Left hindlimb (tissue), 1 donor: ENCODE measurements around the gene PAM16.
A peak's percentile ranks its signal among the peaks of the same experiment; 100 is the strongest.
"Not testable (repeated sequence)": the region's sequence is repeated elsewhere in the genome, so short reads cannot be mapped to it uniquely, and the experiment has no call there.

Source experiments
- DNase-seq: peaks from one replicate; pipeline ENCODE4 v3.0.0-alpha.2; 2018

PAM16 gene

DNA sequence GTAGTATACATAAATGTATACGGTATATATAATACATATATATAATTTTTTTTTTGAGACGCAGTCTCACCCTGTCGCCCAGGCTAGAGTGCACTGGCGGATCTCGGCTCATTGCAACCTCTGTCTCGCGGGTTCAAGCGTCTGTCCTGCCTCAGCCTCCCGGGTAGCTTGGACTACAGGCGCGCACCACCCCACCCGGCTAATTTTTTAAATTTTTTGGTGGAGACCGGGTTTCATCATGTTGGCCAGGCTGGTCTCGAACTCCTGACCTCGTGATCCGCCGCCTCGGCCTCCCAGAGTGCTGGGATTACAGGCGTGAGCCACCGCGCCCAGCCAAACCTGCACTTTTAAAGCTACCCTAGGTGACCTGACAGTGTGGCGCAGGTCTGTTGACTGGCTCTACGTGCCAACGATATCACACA lies 745 bp downstream of the PAM16 start:
- DNase-seq, result no peak

DNA sequence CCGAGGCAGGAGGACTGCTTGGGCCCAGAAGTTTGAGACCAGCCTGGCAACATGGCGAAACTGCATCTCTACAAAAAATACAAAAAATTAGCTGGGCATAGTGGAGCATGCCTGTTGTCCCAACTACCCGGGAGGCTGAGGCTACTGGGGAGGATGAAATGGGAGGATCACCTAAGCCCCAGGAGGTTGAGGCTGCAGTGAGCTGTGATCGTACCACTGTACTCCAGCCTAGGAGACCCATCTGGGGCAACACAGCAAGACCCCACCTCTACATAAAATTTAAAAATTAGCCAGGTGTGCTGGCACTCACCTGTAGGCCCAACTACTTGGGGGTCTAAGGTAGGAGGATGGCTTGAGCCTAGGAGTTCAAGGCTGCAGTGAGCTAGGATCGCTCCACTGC lies 1.8 kb downstream of the PAM16 start:
- no peak for DNase-seq

DNA sequence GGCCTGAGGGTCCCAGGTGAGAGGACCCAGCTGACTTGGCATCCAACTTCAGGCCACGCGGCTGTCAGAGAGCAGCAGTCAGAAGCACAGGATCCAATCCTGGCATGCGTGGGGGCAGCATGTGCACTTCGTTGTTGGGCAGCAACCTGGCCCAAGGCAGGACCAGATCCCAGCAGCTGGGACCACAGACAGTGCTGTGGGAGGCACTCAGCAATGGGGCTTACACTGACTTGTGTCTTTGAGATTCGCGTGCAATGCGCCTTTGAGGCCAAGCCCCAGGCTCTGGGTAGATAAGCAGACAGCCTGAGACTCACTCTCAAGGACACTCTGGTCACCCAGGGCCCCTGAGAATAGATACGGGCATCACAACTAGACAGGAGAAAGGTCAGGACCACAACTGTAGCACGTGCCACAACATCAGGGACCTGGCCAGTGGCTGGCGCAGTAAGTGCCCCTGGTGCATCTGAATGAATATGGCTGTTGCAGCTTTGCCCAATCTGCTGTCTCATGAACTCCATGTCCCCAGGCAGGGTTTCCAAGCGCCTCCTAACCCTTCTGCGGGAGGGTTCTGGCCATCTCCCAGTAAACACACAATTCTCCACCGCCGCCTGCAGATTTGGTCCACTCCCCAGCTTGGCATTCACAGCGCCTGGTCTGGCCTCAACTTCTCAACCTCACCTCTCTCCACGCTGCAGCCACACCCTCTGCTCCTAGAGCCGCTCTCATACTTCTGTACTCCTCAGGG lies 3.2 kb downstream of the PAM16 start:
- DNase-seq, result no peak

DNA sequence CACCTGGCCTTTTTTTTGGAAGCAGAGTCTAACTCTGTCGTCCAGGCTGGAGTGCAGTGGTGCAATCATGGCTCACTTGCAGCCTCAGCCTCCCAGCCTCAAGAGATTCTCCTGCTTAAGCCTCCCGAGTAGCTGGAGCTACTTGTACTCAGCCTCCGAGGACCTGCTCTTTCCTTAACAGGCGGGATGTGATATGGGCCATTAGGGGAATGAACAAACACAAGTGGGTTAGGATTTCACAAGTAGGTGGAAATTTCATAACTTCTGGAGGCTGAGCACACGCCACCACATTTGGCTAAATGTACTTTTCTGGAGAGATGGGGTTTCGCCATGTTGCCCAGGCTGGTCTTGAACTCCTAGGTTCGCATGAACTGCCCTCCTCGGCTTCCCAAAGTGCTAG lies 4.1 kb downstream of the PAM16 start:
- DNase-seq, result no peak

GRCh38 chr16:4345836-4346781 lies 5.0 kb downstream of the PAM16 start:
- no peak for DNase-seq

DNA sequence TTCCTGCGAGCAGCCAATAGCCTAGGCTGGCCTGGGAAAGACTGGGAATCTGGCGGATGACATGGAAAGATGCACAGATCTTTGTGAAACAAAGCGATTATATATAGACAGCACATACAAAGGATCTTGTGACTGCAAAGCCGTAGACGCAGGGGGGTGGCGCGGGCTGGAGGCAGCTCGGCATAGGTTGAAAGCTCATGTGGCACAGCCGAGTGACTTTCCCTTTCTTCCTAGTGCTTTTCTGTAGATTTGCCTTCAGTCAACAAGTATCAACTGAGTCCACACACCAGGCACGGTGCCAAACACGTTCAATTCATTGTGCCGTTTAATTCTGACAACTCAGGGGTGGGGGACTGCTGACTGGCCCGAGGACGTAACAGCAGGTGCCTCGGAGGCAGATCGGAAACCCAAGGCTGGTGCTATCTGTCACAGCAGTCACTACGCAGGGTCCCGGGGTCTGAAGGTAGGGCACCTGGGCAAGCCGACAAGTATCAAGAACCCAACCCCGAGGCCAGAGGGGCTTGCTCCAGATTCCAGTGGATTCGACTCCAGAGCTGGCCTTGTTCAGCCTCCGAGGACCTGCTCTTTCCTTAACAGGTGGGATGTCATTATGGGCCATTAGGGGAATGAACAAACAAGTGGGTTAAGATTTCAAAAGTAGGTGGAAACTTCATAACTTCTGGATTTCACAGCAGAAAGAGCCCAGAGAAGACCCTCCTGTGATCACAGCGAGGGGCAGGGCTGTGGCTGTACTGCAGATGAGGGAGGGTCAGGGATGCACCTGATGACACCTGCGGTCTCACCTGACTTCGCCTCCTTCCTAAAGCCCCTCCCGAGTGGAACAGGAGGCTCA lies 5.9 kb downstream of the PAM16 start:
- no peak for DNase-seq

DNA sequence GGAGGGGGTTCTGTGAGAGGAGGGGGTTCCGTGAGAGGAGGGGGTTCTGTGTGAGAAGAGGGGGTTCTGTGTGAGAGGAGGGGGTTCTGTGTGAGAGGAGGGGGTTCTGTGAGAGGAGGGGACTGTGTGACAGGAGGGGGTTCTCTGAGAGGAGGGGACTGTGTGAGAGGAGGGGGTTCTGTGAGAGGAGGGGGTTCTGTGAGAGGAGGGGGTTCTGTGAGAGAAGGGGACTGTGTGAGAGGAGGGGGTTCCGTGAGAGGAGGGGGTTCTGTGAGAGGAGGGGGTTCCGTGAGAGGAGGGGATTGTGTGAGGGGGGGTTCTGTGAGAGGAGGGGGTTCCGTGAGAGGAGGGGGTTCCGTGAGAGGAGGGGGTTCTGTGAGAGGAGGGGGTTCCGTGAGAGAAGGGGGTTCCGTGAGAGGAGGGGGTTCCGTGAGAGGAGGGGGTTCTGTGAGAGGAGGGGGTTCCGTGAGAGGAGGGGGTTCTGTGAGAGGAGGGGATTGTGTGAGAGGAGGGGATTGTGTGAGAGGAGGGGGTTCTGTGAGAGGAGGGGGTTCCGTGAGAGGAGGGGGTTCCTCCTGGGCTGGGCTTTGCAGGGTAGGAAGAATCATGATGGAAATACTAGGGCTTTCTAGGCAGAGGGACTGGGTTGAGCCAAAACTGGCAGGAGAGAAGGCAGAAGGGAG lies 6.7 kb downstream of the PAM16 start:
- DNase-seq, result not testable (repeated sequence)

GRCh38 chr16:4342866-4343744 lies 8.0 kb downstream of the PAM16 start:
- DNase-seq, result no peak

- DNase-seq, result no peak
Measured at GRCh38 chr16:4341250-4341649, 9.9 kb downstream of the PAM16 start.

DNA sequence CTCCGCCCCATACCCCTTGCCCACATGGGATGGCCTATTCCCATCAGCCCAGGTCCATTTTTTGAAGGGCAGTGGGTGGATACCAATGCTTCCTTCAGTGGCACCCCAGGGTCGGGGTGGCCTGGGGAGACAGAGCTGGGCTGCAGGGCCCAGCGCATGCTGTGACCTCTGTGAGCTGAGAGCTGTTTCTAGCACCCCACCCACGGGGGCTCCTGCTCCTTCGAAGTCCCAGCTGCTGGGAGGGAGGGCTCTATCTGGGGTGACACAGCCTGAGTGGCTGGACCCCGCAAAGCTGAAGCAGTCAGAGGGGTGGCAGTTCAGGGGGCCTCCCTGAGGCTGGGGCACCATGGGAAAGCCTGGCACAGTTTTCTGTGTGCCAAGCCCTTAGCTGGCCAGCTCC lies 10.7 kb downstream of the PAM16 start:
- no peak for DNase-seq

DNA sequence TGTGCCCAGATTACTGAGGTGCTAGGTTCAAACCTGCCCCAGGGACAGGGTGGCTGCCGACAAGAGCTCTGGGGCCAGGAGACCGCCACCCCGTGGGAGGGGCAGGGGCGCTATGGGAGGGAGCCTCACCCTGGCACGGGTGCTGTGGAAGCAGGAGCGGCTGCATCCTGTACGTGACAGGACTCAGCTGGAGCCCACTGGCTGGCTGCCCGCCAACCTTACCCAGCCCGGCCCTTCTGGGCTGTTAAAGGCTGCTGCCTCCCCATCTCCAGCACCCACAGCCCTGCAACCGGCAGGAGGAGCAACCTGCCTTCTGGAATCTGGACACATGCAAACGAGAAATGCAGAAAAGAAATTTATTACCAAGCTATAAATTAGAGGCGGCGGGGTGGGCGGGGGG lies 11.2 kb downstream of the PAM16 start:
- peak; percentile 68 for DNase-seq

GRCh38 chr16:4339455-4339854 lies 11.7 kb downstream of the PAM16 start:
- DNase-seq, result no peak

- no peak for DNase-seq
Measured at GRCh38 chr16:4338712-4339299, 12.3 kb downstream of the PAM16 start.

DNA sequence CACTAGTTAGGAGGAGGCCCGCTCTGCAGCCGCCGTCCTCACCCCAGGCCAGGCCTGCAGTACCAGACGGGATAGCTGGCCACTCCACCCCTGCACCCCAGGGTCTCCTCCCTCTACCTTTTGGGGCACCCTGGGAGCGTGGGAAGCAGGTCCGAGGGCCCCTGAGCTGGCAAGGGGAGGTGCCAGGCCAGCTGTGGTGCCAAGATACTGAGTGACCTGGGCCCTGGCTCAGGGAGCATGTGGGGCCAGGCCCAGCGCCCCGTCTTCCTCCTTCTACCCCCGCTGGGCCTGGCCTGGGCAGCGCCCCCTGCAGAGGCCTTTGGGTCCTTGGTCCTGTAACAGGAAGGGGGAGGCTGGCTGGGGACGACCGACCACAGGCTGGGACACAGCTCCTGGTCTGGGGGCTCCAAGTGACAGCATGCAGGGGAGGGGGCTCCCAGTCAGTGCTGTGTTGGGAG lies 13.0 kb downstream of the PAM16 start:
- DNase-seq, result no peak

DNA sequence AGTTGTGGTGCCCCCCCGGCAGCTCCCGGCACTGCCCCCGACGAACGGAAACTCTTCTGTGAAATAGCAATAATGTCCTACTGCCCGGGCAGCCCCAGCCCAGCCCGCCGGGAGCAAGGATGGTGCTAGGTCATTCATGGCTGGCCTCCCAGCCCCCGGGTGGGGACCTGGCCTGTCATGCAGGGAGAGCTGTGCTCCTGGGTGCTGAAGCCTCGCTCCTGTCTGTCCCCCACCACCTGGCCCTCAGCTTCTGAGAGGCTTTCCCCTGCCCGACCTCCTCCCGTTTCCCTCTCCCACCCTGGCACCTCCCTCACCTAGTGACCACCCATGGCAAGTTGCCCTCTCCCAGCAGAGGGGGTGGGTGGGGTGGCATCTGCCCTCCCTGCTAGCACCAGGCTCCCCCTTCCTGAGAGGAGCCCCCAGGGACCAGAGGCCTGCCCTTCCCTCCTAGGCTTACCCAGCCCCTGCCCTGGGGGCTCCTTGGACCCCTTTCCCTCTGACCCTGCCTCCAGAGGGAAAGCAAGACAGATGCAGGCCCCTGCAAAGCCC lies 13.5 kb downstream of the PAM16 start:
- DNase-seq, result no peak

DNA sequence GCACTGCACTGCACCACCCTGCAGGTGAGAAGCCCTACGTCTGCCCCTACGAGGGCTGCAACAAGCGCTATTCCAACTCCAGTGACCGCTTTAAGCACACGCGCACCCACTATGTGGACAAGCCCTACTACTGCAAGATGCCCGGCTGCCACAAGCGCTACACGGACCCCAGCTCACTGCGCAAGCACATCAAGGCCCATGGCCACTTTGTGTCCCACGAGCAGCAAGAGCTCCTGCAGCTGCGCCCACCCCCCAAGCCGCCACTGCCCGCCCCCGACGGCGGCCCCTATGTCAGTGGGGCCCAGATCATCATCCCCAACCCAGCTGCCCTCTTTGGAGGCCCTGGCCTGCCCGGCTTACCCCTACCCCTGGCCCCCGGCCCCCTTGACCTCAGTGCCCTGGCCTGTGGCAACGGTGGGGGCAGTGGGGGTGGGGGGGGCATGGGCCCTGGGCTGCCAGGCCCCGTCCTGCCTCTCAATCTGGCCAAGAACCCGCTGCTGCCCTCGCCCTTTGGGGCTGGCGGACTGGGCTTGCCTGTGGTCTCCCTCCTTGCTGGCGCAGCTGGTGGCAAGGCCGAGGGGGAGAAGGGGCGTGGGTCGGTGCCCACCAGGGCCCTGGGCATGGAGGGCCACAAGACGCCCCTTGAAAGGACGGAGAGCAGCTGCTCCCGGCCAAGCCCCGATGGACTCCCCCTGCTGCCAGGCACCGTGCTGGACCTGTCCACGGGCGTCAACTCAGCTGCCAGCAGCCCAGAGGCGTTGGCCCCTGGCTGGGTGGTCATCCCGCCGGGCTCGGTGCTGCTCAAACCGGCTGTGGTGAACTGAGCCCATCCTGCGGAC lies 14.2 kb downstream of the PAM16 start:
- DNase-seq, result no peak

DNA sequence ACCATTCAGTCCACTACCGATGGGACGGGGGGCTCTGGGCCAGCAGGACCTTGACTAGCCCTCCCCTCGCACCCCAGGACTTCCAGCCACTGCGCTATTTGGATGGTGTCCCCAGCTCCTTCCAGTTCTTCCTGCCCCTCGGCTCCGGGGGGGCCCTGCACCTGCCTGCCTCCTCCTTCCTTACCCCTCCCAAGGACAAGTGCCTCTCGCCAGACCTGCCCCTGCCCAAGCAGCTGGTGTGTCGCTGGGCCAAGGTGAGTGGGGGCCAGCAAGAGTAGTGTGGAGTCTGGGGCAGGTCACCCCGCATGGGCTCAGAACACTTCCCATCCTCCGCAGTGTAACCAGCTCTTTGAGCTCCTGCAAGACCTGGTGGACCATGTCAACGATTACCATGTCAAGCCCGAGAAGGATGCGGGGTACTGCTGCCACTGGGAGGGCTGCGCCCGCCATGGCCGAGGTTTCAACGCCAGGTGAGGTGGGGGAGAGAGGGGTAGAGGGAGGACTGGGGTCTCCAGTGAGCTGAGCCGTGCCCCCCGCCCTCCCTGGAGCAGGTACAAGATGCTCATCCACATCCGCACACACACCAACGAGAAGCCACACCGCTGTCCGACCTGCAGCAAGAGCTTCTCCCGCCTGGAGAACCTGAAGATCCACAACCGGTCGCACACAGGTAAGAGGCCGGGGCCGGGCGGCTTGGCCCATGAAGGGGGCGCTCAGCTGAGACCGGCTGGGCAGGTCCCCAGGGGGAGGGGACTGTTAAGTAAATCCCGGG lies 16.2 kb downstream of the PAM16 start:
- no peak for DNase-seq

DNA sequence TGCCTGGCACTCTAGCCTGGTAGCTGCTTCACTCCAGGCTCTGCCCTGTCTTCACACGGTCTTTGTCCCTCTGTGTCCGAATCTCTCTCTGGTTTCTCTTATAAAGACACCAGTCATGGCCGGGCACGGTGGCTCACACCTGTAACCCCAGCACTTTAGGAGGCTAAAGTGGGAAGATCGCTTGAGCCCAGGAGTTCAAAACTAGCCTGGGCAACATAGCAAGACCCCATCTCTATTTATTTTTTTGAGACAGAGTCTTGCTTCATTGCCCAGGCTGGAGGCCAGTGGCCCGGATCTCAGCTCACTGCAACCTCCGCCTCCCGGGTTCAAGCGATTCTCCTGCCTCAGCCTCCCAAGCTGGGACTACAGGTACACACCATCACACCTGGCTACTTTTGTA lies 17.4 kb downstream of the PAM16 start:
- DNase-seq, result not testable (repeated sequence)

DNA sequence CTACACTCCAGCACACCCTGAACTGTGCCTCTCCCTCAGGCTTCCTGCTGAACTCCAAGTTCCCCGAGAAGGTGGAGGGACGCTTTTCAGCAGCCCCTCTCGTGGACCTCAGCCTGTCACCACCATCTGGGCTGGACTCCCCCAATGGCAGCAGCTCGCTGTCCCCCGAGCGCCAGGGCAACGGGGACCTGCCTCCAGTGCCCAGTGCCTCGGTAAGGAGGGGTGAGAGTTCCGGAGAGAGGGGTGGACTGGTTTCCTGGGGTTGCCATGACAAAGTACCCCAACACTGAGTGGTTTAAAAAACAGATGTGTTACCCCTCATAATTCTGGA lies 17.8 kb downstream of the PAM16 start:
- no peak for DNase-seq
